Measurements from ENCODE around the gene SLC6A18.

DNA sequence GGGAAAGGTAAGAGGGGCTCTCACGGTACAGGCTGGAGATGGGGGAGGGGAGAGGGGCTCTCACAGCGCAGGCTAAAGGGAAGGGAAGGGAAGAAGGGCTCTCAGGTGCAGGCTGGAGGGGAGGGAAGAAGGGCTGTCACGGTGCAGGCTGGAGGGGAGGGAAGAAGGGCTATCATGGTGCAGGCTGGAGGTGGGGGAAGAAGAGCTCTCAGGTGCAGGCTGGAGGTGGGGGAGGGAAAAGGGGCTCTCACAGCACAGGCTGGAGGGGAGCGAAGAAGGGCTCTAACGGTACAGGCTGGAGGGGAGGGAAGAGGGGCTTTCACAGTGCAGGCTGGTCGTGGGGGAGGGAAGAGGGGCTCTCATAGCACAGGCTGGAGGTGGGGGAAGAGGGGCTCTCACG, 4.6 kb downstream of the SLC6A18 start:
- TF ChIP-seq, protein P1, sequence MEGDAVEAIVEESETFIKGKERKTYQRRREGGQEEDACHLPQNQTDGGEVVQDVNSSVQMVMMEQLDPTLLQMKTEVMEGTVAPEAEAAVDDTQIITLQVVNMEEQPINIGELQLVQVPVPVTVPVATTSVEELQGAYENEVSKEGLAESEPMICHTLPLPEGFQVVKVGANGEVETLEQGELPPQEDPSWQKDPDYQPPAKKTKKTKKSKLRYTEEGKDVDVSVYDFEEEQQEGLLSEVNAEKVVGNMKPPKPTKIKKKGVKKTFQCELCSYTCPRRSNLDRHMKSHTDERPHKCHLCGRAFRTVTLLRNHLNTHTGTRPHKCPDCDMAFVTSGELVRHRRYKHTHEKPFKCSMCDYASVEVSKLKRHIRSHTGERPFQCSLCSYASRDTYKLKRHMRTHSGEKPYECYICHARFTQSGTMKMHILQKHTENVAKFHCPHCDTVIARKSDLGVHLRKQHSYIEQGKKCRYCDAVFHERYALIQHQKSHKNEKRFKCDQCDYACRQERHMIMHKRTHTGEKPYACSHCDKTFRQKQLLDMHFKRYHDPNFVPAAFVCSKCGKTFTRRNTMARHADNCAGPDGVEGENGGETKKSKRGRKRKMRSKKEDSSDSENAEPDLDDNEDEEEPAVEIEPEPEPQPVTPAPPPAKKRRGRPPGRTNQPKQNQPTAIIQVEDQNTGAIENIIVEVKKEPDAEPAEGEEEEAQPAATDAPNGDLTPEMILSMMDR (optimal IDR thresholded peaks at IDR 0.05 in 1 of 3, IDR thresholded peaks at IDR 0.05 in 1 of 3, conservative IDR thresholded peaks at IDR 0.05 in 1 of 3; ENCODE audit: extremely low read depth in 1 of 3, insufficient read depth in 2 of 3, low read length in 3 of 3) = no peak
- no peak for TF ChIP-seq EZH2 (IDR thresholded peaks at IDR 0.05; ENCODE audit: low read length)
